ENCODE measurements around the gene FXYD6.

DNA sequence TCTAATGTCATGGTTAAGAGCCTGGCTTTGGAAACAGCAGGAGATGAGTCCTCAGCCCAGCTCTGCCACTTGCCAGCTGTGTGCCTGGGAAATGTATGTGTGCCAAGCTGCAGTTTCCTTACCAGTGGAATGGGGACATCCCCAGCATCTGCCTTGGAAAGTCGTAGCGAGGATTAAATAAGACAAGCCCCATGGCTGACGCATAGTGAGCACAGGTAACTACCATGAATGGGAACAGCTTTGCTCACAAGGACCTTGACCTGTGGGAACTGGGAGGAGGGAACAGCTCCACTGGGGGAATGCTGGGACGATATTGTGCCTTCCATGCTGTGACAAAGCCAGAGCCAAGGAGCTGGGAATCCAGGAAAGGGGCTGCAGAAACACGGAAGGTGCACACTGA, 76.8 kb downstream of the FXYD6 start:
- TF ChIP-seq, protein P1, sequence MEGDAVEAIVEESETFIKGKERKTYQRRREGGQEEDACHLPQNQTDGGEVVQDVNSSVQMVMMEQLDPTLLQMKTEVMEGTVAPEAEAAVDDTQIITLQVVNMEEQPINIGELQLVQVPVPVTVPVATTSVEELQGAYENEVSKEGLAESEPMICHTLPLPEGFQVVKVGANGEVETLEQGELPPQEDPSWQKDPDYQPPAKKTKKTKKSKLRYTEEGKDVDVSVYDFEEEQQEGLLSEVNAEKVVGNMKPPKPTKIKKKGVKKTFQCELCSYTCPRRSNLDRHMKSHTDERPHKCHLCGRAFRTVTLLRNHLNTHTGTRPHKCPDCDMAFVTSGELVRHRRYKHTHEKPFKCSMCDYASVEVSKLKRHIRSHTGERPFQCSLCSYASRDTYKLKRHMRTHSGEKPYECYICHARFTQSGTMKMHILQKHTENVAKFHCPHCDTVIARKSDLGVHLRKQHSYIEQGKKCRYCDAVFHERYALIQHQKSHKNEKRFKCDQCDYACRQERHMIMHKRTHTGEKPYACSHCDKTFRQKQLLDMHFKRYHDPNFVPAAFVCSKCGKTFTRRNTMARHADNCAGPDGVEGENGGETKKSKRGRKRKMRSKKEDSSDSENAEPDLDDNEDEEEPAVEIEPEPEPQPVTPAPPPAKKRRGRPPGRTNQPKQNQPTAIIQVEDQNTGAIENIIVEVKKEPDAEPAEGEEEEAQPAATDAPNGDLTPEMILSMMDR (IDR thresholded peaks at IDR 0.05): no peak
- no peak for TF ChIP-seq POLR2A (IDR thresholded peaks at IDR 0.05)

All from testis (tissue), 2 donors.